ENCODE data around the gene NCOA5.

DNA sequence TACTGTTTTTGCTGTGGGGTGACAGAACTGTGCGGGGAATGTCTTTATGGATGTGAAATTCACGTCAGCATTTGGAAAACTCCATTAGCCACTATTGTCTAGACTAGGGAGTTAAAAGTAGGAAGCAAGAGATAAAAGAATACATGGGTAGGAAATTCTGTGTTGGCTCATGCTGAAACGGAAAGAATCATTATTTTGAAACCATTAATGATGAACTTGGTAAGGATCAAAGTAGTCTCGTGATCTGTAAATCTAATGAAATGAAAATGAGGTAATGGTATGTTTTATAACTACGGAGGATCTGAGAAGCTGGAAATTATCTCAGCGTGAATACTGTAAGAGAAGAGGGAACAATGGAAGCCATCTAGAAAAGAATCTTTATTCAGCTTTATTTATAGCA lies 17.3 kb upstream of the NCOA5 start:
- TF ChIP-seq EZH2phosphoT487 (IDR thresholded peaks at IDR 0.05; ENCODE audit: low read depth, severe bottlenecking, unreplicated experiment) (no peak), EZH2 (IDR thresholded peaks at IDR 0.05; ENCODE audit: borderline replicate concordance) (no peak)
- TF ChIP-seq, protein P1, sequence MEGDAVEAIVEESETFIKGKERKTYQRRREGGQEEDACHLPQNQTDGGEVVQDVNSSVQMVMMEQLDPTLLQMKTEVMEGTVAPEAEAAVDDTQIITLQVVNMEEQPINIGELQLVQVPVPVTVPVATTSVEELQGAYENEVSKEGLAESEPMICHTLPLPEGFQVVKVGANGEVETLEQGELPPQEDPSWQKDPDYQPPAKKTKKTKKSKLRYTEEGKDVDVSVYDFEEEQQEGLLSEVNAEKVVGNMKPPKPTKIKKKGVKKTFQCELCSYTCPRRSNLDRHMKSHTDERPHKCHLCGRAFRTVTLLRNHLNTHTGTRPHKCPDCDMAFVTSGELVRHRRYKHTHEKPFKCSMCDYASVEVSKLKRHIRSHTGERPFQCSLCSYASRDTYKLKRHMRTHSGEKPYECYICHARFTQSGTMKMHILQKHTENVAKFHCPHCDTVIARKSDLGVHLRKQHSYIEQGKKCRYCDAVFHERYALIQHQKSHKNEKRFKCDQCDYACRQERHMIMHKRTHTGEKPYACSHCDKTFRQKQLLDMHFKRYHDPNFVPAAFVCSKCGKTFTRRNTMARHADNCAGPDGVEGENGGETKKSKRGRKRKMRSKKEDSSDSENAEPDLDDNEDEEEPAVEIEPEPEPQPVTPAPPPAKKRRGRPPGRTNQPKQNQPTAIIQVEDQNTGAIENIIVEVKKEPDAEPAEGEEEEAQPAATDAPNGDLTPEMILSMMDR (IDR thresholded peaks at IDR 0.05; ENCODE audit: poor library complexity), result no peak
